ENCODE data around the gene KTI12.
A peak's percentile ranks its signal among the peaks of the same experiment; 100 is the strongest.
"Not testable (repeated sequence)": the region's sequence is repeated elsewhere in the genome, so short reads cannot be mapped to it uniquely, and the experiment has no call there.

Gene KTI12, protein sequence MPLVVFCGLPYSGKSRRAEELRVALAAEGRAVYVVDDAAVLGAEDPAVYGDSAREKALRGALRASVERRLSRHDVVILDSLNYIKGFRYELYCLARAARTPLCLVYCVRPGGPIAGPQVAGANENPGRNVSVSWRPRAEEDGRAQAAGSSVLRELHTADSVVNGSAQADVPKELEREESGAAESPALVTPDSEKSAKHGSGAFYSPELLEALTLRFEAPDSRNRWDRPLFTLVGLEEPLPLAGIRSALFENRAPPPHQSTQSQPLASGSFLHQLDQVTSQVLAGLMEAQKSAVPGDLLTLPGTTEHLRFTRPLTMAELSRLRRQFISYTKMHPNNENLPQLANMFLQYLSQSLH

DNA sequence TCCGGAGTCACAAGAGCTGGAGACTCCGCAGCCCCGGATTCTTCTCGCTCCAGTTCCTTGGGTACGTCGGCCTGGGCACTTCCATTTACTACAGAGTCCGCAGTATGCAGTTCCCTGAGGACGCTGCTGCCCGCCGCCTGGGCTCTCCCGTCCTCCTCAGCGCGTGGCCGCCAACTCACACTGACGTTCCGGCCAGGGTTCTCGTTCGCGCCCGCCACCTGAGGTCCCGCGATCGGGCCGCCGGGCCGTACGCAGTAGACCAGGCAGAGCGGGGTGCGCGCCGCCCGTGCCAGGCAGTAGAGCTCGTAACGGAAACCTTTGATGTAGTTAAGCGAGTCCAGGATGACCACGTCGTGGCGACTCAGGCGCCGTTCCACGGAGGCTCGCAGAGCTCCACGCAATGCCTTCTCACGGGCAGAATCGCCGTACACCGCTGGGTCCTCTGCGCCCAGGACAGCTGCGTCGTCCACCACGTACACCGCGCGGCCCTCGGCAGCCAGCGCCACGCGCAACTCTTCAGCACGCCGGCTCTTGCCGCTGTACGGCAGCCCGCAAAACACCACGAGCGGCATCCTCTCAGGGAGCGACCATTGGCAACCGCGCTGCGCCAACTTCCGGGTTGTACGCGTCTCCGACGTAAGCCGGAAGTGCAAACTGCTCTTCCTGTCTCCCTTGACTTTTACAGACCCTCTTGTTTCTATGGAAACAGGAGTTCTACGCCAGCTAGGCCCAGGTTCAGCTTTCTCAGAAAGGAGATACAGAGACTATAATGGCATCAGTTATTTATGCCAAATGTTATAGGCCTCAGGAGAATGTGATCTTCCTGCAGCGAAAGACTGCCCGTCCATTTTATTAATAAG is at the start of gene KTI12:
TSS of gene KTI12 (minus strand) at position 621 of the 860 bp plus-strand sequence. CDS start at position 572, 49 bp downstream.
- peak; percentile 87 for DNase-seq (ENCODE audit: low spot score)

GRCh38 chr1:52080014-52080415 is 46.4 kb upstream of the KTI12 start:
- no peak for DNase-seq (ENCODE audit: low spot score)

DNA sequence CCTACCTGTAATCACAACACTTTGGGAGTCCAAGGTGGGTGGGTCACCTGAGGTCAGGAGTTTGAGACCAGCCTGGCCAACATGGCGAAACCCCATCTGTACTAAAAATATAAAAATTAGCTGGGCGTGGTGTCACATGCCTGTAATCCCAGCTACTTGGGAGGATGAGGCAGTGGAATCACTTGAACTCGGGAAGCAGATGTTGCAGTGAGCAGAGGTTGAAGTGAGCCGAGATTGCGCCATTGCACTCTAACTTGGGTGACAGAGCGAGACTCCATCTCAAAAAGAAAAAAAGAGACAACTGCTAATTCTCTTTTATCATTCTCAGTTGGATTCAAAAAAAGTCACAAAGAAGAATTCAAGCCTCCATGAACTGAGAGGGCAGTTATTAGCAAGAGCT is 43.7 kb upstream of the KTI12 start:
- not testable (repeated sequence) for DNase-seq (ENCODE audit: low spot score)

DNA sequence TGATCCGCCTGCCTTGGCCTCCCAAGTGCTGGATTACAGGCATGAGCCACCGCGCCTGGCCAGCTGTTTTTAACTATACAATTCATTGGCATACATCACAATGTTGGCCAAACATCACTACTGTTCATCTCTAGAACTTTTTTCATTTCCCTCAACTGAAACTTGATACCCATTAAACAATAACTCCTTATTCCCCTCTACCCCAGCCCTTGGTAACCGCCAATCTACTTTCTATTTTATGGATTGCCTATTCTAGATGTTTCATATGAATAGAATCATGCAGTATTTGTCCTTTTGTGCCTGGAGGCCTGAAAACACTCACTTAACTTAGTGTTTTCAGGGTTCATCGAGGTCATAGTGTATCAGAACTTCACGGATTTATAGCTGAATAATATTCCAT is 38.7 kb upstream of the KTI12 start:
- no peak for DNase-seq (ENCODE audit: low spot score)

- no peak for DNase-seq (ENCODE audit: low spot score)
Measured at GRCh38 chr1:52070704-52071103, 37.1 kb upstream of the KTI12 start.

- DNase-seq (ENCODE audit: low spot score): no peak
Measured at GRCh38 chr1:52063192-52063591, 29.6 kb upstream of the KTI12 start.

DNA sequence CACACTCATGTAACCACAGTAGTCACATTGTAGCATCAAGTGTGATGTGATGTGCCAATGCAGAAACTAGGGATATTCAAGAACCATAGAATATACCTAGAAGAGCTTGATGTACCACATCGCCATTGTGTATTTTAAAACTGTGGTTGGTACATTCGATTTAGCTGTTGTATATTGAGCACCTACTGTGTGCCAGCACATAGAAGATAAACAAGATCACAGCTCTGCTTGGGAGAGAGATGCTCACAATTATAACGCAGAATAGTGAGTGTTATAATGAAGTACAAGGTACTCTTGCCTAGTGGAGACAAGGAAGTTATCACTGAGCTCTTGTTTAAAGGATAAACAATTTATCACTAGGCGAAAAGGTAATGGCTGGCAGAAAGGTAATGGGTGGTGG is 27.2 kb upstream of the KTI12 start:
- no peak for DNase-seq (ENCODE audit: low spot score)

- no peak for DNase-seq (ENCODE audit: low spot score)
Measured at GRCh38 chr1:52059888-52060287, 26.3 kb upstream of the KTI12 start.

DNA sequence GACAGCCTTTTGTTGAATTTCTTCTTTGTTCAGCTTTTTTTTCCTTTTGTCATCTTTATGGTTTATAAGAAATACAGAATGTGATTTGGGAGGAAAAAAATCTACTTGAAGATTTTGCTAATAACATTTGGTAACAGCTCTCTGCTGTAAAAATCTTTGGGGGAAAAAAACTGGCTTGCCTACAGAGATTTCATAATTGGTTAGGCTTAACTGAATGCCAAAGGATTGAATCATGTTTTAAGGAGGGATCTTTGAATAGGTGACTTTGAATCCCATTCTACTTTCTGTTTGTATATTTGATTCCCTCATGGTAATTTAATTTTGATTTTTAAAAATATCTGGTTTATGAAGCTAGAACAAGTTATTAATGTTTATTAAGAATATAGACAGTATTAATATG is 25.7 kb upstream of the KTI12 start:
- no peak for DNase-seq (ENCODE audit: low spot score)

DNA sequence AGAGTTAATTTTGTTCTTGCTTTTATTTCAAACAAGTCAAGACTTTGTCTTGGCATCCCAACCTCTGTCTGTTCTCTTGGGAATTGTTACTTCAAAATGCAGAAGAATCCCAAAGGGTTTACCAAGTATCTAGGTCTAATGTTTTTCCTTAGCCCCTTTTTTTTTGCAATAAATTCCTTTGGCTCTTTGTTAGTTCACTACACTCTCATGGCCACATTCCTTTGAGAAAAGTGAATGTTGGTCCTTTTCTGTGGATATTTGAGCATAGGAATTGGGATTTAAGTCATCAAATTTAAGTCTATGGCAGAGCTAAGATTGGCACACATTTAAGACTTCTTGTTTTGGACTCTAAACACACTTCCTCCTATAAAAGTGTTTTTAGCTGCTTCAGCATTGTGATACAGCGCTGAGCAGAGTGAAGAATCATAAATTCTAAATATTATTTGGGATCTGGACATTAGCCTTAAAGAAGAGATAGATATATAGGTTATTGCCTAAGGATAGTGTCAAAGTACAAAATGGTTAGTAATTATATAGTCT is 24.3 kb upstream of the KTI12 start:
- no peak for DNase-seq (ENCODE audit: low spot score)

- DNase-seq (ENCODE audit: low spot score): no peak
Measured at GRCh38 chr1:52057255-52057654, 23.6 kb upstream of the KTI12 start.

DNA sequence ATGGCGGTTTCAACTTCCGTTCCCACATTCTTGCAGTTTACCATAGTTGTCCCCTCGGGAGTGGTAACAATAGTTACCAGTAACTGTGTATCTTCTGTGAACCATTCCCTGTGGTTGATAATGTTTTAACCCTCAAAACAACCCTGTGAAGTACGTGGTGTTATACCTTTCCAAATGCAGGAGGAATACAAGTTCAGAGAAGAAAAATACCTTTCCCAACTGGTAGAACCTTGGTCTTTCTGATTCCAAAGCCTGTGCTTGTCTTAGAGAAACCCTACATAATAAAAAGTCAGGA is 23.3 kb upstream of the KTI12 start:
- DNase-seq (ENCODE audit: low spot score): peak; percentile 43

DNA sequence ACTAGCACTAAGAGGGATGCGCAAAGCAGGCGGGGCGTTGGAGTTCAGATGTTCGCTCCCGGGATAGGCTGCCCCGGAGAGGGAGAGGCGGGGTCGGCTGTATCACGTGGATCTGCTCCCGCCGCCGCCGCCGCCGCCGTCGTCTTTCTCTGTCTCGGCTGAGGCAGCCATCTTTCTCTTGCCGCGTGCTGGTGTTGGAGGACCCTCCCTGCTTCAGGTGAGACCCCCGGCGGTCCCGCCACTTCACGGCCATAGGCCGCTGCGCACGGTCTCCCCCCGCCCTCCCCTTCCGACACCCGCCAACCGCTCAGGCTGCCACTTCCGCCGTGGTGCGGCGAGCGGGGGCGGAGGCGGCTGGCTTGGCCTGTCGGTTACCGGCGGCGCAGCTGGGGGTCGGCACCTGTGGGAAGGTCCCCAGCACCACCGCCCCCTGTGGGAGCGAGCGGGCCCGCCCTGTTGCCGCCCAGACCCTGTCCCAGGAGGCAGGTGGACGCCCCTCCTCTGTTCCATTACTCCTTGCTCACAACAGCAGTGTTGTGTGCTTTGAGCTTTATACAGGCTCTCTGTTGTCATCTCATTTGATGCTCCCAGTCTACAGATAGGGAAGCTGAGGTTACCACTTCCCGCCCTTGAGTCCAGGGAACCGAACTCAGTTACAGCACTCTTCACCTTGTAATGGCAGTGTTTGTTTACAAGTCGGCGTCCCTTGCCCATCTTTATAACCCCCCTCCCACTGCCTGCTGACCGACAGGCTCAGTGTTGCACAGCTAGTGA is 22.7 kb upstream of the KTI12 start, which contains the start of gene BTF3L4:
TSS of gene BTF3L4 (plus strand) at position 133 of the 774 bp plus-strand sequence. CDS start 3,553 bp downstream, outside the sequence.
- DNase-seq (ENCODE audit: low spot score): peak; percentile 90

DNA sequence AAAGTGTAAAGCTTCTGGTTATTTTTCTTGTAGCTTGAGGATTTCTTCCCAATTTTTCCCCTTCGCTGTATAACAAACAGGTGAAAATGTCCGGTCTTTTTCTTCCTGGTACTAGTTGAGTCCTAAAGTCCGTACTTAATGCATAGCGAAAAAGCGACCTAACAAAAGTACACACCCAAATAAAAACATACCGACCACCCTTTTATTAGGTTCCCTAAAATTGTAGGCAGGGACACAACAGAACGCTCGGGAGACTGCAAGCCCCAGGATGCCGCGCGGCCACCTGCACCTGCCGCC is 22.2 kb upstream of the KTI12 start:
- DNase-seq (ENCODE audit: low spot score): no peak

DNA sequence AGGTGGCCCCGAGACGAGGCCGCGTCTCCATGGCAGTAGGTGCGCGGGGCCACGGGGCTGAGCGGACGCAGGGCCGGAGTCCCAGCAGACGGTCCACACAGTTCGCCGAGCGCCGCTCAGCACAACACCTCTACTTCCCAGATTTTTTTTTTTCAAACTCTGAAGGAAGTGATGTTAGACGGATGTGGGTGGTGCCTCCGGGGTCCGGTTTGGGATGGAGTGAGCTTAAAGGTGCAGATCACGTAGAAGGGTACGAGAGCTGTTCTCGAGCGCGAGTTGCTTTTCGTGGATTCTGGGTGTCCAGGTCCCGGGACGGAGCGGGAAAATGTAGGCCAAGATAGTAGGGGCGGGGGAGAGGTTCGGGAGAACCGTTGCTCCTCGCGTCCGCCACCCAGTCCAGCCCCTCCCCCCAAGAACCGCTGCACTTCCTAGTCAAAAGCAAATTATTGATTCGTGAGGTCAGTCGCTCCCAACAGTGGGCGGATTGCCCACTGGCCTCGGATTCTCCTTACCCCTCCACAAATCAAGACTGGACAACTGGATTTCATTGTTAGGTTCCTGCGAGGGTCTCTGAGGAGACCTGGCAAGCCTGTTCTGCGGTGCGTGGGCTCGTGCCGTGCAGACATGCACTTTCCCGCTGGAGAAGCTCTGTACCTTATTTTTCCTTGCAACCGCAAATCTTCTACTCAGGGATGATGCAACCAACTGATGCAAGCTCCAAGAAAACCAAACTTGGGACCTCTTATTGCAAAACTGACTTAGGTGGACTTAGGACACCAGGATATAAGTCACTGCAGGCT is 21.7 kb upstream of the KTI12 start, which contains the start of gene TXNDC12:
TSS of gene TXNDC12 (minus strand) at position 126 of the 800 bp plus-strand sequence. CDS start at position 31, 95 bp downstream.
- peak; percentile 62 for DNase-seq (ENCODE audit: low spot score)

DNA sequence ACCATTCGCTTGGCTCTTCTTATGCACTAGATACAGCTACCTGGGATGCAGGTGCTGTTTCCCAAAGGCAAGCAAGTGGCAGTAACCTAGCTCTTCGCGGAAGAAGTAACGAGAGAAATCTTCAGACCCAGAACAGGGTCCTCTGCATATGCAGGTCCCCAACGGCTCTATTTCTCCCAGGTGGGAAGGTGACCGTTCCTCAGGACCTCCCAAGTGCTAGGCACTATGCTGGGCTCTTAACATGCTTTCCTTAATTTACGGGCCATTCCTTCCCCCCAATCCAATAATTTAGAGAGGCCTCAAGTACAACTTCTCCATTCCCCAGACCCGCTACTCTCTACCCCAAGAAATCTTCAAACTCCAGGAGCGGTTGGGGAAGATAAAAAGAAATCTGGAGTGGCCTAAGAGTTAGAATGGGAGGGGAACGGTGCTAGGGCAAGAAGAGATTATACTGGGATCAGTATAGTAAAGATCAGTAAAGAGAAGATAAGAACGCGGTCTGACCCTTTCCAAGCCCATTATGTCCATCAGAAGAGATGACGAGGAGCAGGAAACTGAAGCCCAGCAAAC is 21.0 kb upstream of the KTI12 start:
- no peak for DNase-seq (ENCODE audit: low spot score)

DNA sequence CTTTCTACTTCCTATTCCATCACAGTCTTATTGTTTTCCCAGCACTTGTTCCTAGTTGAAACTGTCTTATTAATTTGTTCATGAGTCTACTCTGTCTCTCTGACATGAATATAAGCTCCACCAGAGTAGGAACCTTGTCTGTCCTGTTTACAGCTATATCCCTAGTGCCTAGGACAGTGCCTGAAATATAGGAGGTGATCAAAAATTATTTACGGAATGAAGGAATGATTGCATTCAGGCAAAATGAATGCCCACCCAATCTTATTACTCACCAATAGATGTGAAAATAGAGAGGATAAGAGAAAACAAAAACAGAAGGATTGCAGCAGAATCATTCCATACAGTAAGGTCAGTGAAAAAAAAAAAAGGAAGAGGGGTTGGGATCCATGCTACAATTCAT is 20.3 kb upstream of the KTI12 start:
- no peak for DNase-seq (ENCODE audit: low spot score)

DNA sequence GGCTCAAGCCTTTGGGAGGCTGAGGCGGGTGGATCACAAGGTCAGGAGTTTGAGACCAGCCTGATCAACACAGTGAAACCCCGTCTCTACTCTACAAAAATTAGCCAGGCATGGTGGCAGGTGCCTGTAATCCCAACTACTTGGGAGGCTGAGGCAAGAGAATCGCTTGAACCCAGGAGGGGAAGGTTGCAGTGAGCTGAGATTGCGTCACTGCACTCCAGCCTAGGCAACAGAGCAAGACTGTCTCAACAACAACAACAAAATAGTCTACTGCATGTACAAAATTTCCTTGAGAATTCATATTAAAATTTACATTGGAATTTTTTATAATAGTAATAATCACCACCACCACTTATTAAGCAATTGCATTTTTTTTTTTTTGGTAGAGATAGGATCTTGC is 15.7 kb upstream of the KTI12 start:
- not testable (repeated sequence) for DNase-seq (ENCODE audit: low spot score)

GRCh38 chr1:52045666-52046195 is 12.1 kb upstream of the KTI12 start:
- DNase-seq (ENCODE audit: low spot score): not testable (repeated sequence)

GRCh38 chr1:52045236-52045635 is 11.6 kb upstream of the KTI12 start:
- DNase-seq (ENCODE audit: low spot score): no peak
